Trophoblast cell (in vitro differentiated cells and primary cell): Measurements from ENCODE around the gene TMPRSS4.

ENCODE experiments used
- DNase-seq, 2 donors: peaks; one replicate each; pipeline ENCODE4 v3.0.0-alpha.2; 2016
- H2AFZ ChIP-seq: 2 replicates; pipeline ENCODE4 v1.6.1; 2013; ENCODE audit warnings: low read length, moderate library complexity, mild to moderate bottlenecking; ENCODE audit not compliant: insufficient read depth, poor library complexity
- H2AK5ac ChIP-seq: 2 replicates; pipeline ENCODE4 v1.6.1; 2013; ENCODE audit warnings: mild to moderate bottlenecking, low read length
- H2BK120ac ChIP-seq: 2 replicates; pipeline ENCODE4 v1.6.1; 2013; ENCODE audit warnings: low read length, mild to moderate bottlenecking, moderate library complexity; ENCODE audit not compliant: insufficient read depth, poor library complexity
- H2BK12ac ChIP-seq: 2 replicates; pipeline ENCODE4 v1.6.1; 2013; ENCODE audit warnings: mild to moderate bottlenecking, low read length, moderate library complexity
- H2BK5ac ChIP-seq: 2 replicates; pipeline ENCODE4 v1.6.1; 2013; ENCODE audit warnings: low read length, low read depth, moderate library complexity, mild to moderate bottlenecking; ENCODE audit not compliant: poor library complexity
- H3K14ac ChIP-seq: 2 replicates; pipeline ENCODE4 v1.6.1; 2013; ENCODE audit warnings: mild to moderate bottlenecking, low read length
- H3K18ac ChIP-seq: 2 replicates; pipeline ENCODE4 v1.6.1; 2013; ENCODE audit warnings: mild to moderate bottlenecking, low read length
- H3K23ac ChIP-seq: 2 replicates; pipeline ENCODE4 v1.6.1; 2013; ENCODE audit warnings: low read length
- H3K27ac ChIP-seq: 2 replicates; pipeline ENCODE4 v1.5.1; 2013; ENCODE audit warnings: low read depth, mild to moderate bottlenecking, inconsistent platforms, low read length, moderate library complexity
- H3K27me3 ChIP-seq: 2 replicates; pipeline ENCODE4 v1.6.1; 2013; ENCODE audit warnings: inconsistent platforms, mild to moderate bottlenecking, low read length, moderate library complexity; ENCODE audit not compliant: insufficient read depth
- H3K36me3 ChIP-seq, 2 experiments: 1 replicate in 1 of 2; 2 replicates in 1 of 2; pipeline ENCODE4 v1.6.1; 2013; ENCODE audit warnings: low read length in 2 of 2, mild to moderate bottlenecking in 2 of 2, moderate library complexity in 1 of 2; ENCODE audit not compliant: insufficient read depth in 2 of 2, control insufficient read depth in 1 of 2
- H3K4ac ChIP-seq: 2 replicates; pipeline ENCODE4 v1.6.1; 2013; ENCODE audit warnings: low read depth, mild to moderate bottlenecking, low read length, moderate library complexity
- H3K4me1 ChIP-seq, 2 experiments: 1 replicate in 1 of 2; 2 replicates in 1 of 2; pipeline ENCODE4 v1.6.1; 2013; ENCODE audit warnings: low read length in 2 of 2, mild to moderate bottlenecking in 2 of 2, moderate library complexity in 1 of 2; ENCODE audit not compliant: insufficient read depth in 2 of 2, control insufficient read depth in 1 of 2
- H3K4me2 ChIP-seq: 2 replicates; pipeline ENCODE4 v1.6.1; 2013; ENCODE audit warnings: inconsistent platforms, mild to moderate bottlenecking, low read length, moderate library complexity
- H3K4me3 ChIP-seq: 2 replicates; pipeline ENCODE4 v1.5.1; 2013; ENCODE audit warnings: mild to moderate bottlenecking, low read depth, low read length, inconsistent platforms
- H3K79me1 ChIP-seq: one replicate; pipeline ENCODE4 v1.6.1; 2013; ENCODE audit warnings: low read length
- H3K79me2 ChIP-seq: 2 replicates; pipeline ENCODE4 v1.6.1; 2013; ENCODE audit warnings: low read length, mild to moderate bottlenecking; ENCODE audit not compliant: control insufficient read depth, insufficient read depth, poor library complexity
- H3K9ac ChIP-seq: 2 replicates; pipeline ENCODE4 v1.6.1; 2013; ENCODE audit warnings: mild to moderate bottlenecking, low read length
- H3K9me3 ChIP-seq: 2 replicates; pipeline ENCODE4 v1.6.1; 2013; ENCODE audit warnings: low read depth, mild to moderate bottlenecking, control low read depth, inconsistent platforms, low read length; ENCODE audit not compliant: insufficient read depth
- H4K12ac ChIP-seq: 2 replicates; pipeline ENCODE4 v1.6.1; 2013; ENCODE audit warnings: low read depth, mild to moderate bottlenecking, low read length, moderate library complexity
- H4K8ac ChIP-seq: 2 replicates; pipeline ENCODE4 v1.6.1; 2013; ENCODE audit warnings: low read depth, mild to moderate bottlenecking, low read length, moderate library complexity
- H4K91ac ChIP-seq: one replicate; pipeline ENCODE4 v1.6.1; 2013; ENCODE audit warnings: low read depth, mild to moderate bottlenecking, low read length, moderate library complexity
- WGBS: extraction: QIAGEN DNeasy Blood & Tissue Kit; methylation state at CpG from one replicate; pipeline ENCODE4 v1.1.7; 2013; ENCODE audit warnings: missing lambda C conversion rate; ENCODE audit not compliant: insufficient read length, insufficient coverage; ENCODE audit errors: extremely low coverage; 5-methylcytosine and 5-hydroxymethylcytosine counted together

Gene TMPRSS4

GRCh38 chr11:118078911-118079411 is 2.1 kb downstream of the TMPRSS4 start:
- peaks cover 21 to 22% of the 10 kb centered on the region in 2 experiments for H3K4me1 ChIP-seq
- no peaks in the 10 kb centered on the region for H3K79me2 ChIP-seq
- no peak overlapping the region for H3K4me2 ChIP-seq
- H2BK12ac ChIP-seq = no peak overlapping the region
- H3K27ac ChIP-seq = no peak overlapping the region
- no peak overlapping the region for H2AFZ ChIP-seq
- no peaks in the 10 kb centered on the region for H3K27me3 ChIP-seq
- H3K23ac ChIP-seq = no peak overlapping the region
- DNase-seq = no peak
- no peaks in the 10 kb centered on the region for H3K36me3 ChIP-seq
- no peak overlapping the region for H4K91ac ChIP-seq
- H2BK5ac ChIP-seq = no peak overlapping the region
- H3K4me3 ChIP-seq = peak overlapping the region; percentile 45
- no peaks in the 10 kb centered on the region for H3K79me1 ChIP-seq
- H3K4ac ChIP-seq = no peak overlapping the region
- H3K9ac ChIP-seq = no peak overlapping the region
- H4K8ac ChIP-seq = no peak overlapping the region
- no peak overlapping the region for H2BK120ac ChIP-seq
- no peaks in the 10 kb centered on the region for H3K9me3 ChIP-seq
- no peak overlapping the region for H2AK5ac ChIP-seq
- no peak overlapping the region for H4K12ac ChIP-seq
- no peak overlapping the region for H3K14ac ChIP-seq
- no peak overlapping the region for H3K18ac ChIP-seq
- no CpG with 5 or more reads among the region's 5 CpGs for WGBS

- H4K91ac ChIP-seq = no peak overlapping the region
- no peak overlapping the region for H3K23ac ChIP-seq
- no peaks in the 10 kb centered on the region for H3K36me3 ChIP-seq
- no peak overlapping the region for H2AK5ac ChIP-seq
- H2AFZ ChIP-seq = no peak overlapping the region
- peaks cover 21 to 22% of the 10 kb centered on the region in 2 experiments for H3K4me1 ChIP-seq
- H3K27ac ChIP-seq = no peak overlapping the region
- no peak overlapping the region for H3K4me3 ChIP-seq
- no peak overlapping the region for H3K14ac ChIP-seq
- no peaks in the 10 kb centered on the region for H3K27me3 ChIP-seq
- H2BK12ac ChIP-seq = no peak overlapping the region
- H3K9me3 ChIP-seq = no peaks in the 10 kb centered on the region
- no peak overlapping the region for H4K12ac ChIP-seq
- H3K79me1 ChIP-seq = no peaks in the 10 kb centered on the region
- no CpG with 5 or more reads among the region's 10 CpGs for WGBS
- H3K4ac ChIP-seq = no peak overlapping the region
- no peak overlapping the region for H2BK120ac ChIP-seq
- no peaks in the 10 kb centered on the region for H3K79me2 ChIP-seq
- H3K18ac ChIP-seq = no peak overlapping the region
- no peak for DNase-seq
- no peak overlapping the region for H3K4me2 ChIP-seq
- H2BK5ac ChIP-seq = no peak overlapping the region
- H4K8ac ChIP-seq = no peak overlapping the region
- no peak overlapping the region for H3K9ac ChIP-seq
Observed at GRCh38 chr11:118079491-118079890, 2.6 kb downstream of the TMPRSS4 start.

GRCh38 chr11:118080296-118080695 is 3.4 kb downstream of the TMPRSS4 start:
- H4K91ac ChIP-seq = no peak overlapping the region
- no peak overlapping the region for H2AK5ac ChIP-seq
- no peak overlapping the region for H3K23ac ChIP-seq
- no peak overlapping the region for H3K18ac ChIP-seq
- no peaks in the 10 kb centered on the region for H3K36me3 ChIP-seq
- H3K4ac ChIP-seq = no peak overlapping the region
- H3K14ac ChIP-seq = no peak overlapping the region
- H2BK5ac ChIP-seq = no peak overlapping the region
- peaks cover 21 to 22% of the 10 kb centered on the region in 2 experiments for H3K4me1 ChIP-seq
- H3K9me3 ChIP-seq = no peaks in the 10 kb centered on the region
- WGBS = no CpG with 5 or more reads among the region's 5 CpGs
- no peak for DNase-seq
- no peak overlapping the region for H2BK12ac ChIP-seq
- no peak overlapping the region for H3K4me3 ChIP-seq
- no peaks in the 10 kb centered on the region for H3K27me3 ChIP-seq
- no peak overlapping the region for H3K9ac ChIP-seq
- no peak overlapping the region for H3K27ac ChIP-seq
- no peak overlapping the region for H3K4me2 ChIP-seq
- no peaks in the 10 kb centered on the region for H3K79me1 ChIP-seq
- H2AFZ ChIP-seq = no peak overlapping the region
- H2BK120ac ChIP-seq = no peak overlapping the region
- H4K12ac ChIP-seq = no peak overlapping the region
- no peaks in the 10 kb centered on the region for H3K79me2 ChIP-seq
- H4K8ac ChIP-seq = no peak overlapping the region

GRCh38 chr11:118081241-118081958 is 4.5 kb downstream of the TMPRSS4 start:
- Histone ChIP-seq H3K4me1 (peaks cover 21% of the 10 kb centered on the region in 2 experiments), H3K23ac (no peak overlapping the region), H3K18ac (no peak overlapping the region), H3K9me3 (peaks cover 1% of the 10 kb centered on the region), H3K9ac (no peak overlapping the region), H3K4me3 (no peak overlapping the region), H3K79me1 (no peaks in the 10 kb centered on the region), H4K91ac (no peak overlapping the region), H3K79me2 (no peaks in the 10 kb centered on the region), H3K27ac (no peak overlapping the region), H3K4ac (no peak overlapping the region), H2BK120ac (no peak overlapping the region), H2AK5ac (no peak overlapping the region), H3K36me3 (no peaks in the 10 kb centered on the region), H2BK5ac (no peak overlapping the region), H2AFZ (no peak overlapping the region), H3K27me3 (no peaks in the 10 kb centered on the region), H3K14ac (no peak overlapping the region), H2BK12ac (no peak overlapping the region), H4K8ac (no peak overlapping the region), H4K12ac (no peak overlapping the region), H3K4me2 (no peak overlapping the region)
- WGBS = no CpG with 5 or more reads among the region's 18 CpGs
- DNase-seq = no peak
